GM21360 (cell line): ENCODE results near the gene ACSL6.

ENCODE experiments used
- ATAC-seq: cut with Tn5 transposase; IDR thresholded peaks from one replicate; pipeline ENCODE4 v1.9.1; 2021; ENCODE audit warnings: mild to moderate bottlenecking, moderate library complexity; ENCODE audit not compliant: unreplicated experiment

The ACSL6 gene

GRCh38 chr5:131984956-131985665 is 26.3 kb downstream of the ACSL6 start:
- ATAC-seq: no peak

- no peak for ATAC-seq
Measured at GRCh38 chr5:131983244-131983771, 28.1 kb downstream of the ACSL6 start.

- no peak for ATAC-seq
Measured at GRCh38 chr5:131981516-131981915, 29.9 kb downstream of the ACSL6 start.

- ATAC-seq: no peak
Measured at GRCh38 chr5:131980696-131981095, 30.8 kb downstream of the ACSL6 start.

GRCh38 chr5:131979816-131980215 is 31.6 kb downstream of the ACSL6 start:
- no peak for ATAC-seq

- no peak for ATAC-seq
Measured at GRCh38 chr5:131977212-131977604, 34.2 kb downstream of the ACSL6 start.

DNA sequence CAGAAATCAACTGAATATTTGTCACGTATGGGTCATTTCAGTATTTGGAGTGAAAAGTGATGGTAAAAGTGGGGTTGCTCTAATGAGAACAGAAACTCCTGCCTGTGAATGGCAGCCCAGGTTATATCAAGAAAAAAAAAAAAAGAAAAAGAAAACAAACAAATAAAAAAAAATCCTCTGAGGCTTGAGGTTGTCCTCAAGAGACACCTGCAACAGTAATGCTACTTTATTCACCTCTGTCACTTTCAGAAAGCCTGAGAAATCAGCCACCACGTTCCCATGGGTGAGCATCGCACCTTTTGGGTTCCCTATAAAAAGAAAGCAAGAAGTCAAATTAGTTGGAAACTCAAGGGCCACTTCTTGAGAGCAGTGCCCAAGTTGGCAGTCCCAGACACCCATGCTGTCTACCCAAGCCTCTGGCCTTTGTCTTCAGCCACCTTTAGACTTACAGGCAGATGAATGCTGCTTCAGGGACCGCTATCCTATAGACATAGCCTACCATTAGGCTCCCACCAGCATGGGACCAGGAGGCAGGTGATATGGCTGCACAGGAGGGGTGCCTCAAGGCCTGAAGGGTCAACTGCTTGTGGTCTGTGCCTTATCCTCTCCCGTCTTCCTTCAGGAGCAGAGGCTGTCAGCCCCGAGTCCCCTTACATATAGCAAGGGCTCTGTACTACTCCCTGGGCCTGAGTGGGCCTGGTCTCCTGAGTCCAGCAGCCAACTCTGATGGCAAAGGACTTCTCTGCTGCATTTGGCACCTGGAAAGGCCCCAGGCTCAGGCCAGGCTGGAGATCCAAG is 34.8 kb downstream of the ACSL6 start:
- ATAC-seq: no peak

- ATAC-seq: no peak
Measured at GRCh38 chr5:131974956-131975726, 36.3 kb downstream of the ACSL6 start.

DNA sequence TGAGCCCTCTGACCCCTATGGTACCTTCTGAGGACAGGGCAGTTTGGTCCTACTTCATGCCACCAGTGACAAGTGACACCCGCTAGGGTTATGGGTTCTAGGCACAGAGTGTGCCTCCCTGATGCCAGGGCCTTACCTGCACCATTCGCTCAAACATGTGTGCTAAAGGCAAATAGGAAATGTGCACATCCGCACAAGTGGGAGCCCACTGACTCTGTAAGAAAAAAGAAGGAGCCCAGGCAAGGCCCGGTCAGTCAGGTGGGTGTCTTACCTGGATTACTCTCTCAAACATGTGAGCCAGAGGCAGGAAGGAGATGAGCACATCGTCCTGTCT is 36.9 kb downstream of the ACSL6 start:
- no peak for ATAC-seq

DNA sequence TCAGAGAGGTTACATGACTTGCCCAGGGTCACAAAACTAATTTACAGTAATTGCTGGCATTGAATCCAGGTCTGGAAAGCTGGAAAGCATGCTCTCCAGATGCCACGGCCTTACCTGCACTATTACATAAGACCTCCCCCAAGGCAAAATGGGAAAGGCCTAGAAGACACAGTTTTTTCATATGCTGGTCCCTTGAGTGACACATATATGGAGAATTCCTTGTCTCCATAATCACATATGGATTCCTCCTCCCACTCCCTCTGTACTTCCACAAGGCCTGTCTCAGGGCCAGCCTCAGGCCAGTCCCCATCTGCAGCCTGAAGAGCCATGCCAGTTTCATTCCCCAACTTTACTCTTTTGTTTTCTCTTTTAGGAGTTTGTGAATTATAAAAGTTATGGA is 37.4 kb downstream of the ACSL6 start:
- ATAC-seq: no peak

- ATAC-seq: no peak
Measured at GRCh38 chr5:131973089-131973712, 38.3 kb downstream of the ACSL6 start.

DNA sequence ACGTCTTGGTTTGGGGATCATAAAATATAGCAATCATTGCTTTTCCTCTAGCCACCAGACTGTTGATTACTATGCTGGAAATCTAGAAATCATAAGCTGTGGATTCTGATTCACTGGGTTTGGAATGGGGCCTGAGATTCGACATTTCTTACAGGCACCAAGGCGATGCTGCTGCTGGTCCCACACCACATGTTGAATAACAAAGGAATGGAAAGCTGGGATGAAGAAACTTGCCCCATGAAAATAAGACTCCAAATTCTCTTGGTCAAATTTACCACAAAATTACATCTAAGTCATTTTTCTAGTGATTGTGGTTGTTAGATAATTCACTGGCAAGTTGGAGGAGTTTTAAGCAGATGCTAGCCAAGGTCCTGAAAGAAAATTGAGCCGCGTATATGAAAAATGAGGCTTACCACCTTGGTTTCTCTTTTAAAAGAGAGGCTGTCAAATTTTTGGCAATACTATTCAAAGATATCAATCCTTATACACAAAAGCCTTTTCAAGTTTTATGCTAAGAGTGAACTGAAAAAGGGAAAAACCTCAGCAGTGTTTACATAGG is 43.0 kb downstream of the ACSL6 start:
- no peak for ATAC-seq

GRCh38 chr5:131966551-131966950 is 44.9 kb downstream of the ACSL6 start:
- ATAC-seq: no peak

- no peak for ATAC-seq
Measured at GRCh38 chr5:131965826-131966415, 45.5 kb downstream of the ACSL6 start.

GRCh38 chr5:131959906-131960305 is 51.6 kb downstream of the ACSL6 start:
- ATAC-seq: no peak

DNA sequence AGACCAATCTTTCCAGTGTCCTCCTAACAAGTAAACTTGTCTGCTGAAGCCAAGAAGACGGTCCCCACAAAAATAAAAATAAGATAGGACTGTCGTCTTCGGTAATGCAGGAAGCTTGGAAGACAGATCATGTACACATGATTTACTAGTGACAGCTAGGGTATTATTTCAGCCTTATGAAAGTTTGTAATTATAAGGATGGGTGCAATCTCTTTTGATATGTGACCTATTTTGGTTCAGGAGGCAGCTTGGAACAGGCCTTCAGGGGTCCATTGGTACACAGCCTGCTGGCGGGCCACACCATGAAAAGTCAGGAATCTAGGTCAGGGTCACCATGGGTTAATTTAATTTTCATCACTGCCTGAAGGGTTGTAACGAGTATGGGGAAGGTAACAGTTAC is 52.3 kb downstream of the ACSL6 start:
- no peak for ATAC-seq

- ATAC-seq: no peak
Measured at GRCh38 chr5:131957721-131958441, 53.6 kb downstream of the ACSL6 start.

- ATAC-seq: no peak
Measured at GRCh38 chr5:131953969-131954368, 57.5 kb downstream of the ACSL6 start.

DNA sequence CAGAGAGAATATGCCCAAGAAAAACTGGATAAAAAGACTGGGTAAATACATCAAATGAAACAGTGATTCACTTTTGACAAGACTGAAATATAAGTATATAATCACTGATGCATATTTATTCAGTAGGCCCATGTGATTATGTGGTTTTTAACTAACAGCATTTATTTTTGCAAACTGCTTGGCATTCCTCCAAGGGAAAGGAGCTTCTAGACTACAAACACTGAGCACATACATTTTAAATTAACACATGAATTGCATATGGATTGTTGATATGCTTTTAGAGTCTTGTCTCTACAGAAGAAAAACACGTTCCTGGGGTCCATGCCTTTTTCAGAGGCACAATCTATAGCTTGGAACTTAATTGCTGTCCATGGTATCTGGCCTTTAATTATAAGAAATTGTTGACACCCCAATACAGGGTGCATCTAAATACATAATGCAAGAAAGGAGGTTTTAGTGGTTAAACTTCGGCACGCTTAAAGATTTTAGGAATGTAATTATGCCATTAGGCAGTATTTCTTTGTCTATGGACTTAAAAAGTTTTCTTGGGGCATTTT is 59.1 kb downstream of the ACSL6 start:
- ATAC-seq: no peak
